ENCODE measurements around the gene NHLRC4. TPM values are rescaled to one million over a fixed set of nuclear protein-coding genes. Genes with fewer than 3 reads are reported as not detected.

NHLRC4 gene
- total and polyA plus RNA-seq, 2 of the 13 experiments (the other 11 are each of a cell fraction or from before 2014, with no cell fraction given), result 0.40 to 0.59 TPM

DNA sequence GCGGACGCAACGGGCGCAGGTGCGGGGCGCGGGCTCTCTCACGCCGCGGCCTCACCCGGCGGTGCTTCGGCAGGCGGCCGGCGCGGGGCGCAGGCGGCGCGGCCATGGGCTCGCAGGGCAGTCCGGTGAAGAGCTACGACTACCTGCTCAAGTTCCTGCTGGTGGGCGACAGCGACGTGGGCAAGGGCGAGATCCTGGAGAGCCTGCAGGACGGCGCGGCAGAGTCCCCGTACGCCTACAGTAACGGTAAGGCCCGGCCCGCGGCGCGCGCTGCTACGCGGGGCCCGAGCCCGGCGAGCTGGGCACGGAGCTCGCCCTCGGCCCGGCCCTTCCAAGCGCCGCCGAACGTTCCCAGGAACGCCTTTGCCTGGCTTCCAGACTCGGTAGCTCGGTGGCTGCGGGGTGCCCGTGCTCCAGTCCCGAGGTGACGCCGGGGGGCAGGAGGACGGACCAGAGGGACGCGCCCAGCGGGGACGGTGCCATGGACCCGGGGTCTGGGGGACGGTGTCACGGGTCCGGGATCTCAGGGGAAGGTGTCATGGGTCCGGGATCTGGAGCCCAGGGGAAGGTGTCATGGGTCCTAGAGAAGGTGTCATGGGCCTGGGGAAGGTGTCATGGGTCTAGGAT lies 23.5 kb downstream of the NHLRC4 start (continued):
- TF ChIP-seq, protein P1, sequence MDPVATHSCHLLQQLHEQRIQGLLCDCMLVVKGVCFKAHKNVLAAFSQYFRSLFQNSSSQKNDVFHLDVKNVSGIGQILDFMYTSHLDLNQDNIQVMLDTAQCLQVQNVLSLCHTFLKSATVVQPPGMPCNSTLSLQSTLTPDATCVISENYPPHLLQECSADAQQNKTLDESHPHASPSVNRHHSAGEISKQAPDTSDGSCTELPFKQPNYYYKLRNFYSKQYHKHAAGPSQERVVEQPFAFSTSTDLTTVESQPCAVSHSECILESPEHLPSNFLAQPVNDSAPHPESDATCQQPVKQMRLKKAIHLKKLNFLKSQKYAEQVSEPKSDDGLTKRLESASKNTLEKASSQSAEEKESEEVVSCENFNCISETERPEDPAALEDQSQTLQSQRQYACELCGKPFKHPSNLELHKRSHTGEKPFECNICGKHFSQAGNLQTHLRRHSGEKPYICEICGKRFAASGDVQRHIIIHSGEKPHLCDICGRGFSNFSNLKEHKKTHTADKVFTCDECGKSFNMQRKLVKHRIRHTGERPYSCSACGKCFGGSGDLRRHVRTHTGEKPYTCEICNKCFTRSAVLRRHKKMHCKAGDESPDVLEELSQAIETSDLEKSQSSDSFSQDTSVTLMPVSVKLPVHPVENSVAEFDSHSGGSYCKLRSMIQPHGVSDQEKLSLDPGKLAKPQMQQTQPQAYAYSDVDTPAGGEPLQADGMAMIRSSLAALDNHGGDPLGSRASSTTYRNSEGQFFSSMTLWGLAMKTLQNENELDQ (CRISPR knock-in tag; IDR thresholded peaks at IDR 0.05; ENCODE audit: borderline replicate concordance), result no peak
- TF ChIP-seq SRSF4 (IDR thresholded peaks at IDR 0.05; ENCODE audit: low read depth, low read length, poor library complexity, severe bottlenecking) (no peak), NCOA2 (CRISPR knock-in tag; IDR thresholded peaks at IDR 0.05) (no peak), ZNF790 (CRISPR knock-in tag; IDR thresholded peaks at IDR 0.05; ENCODE audit: borderline replicate concordance) (peak; percentile 49; the same call in 1 of the 2 replicates), HDAC1 (CRISPR knock-in tag; IDR thresholded peaks at IDR 0.05) (peak; percentile 1; the same call in 1 of the 2 replicates), YEATS4 (CRISPR knock-in tag; IDR thresholded peaks at IDR 0.05; ENCODE audit: borderline replicate concordance) (peak; percentile 67; the same call in 1 of the 2 replicates), TBX2 (CRISPR knock-in tag; IDR thresholded peaks at IDR 0.05; ENCODE audit: borderline replicate concordance) (0 out of 2 replicates have a peak, but pooled peaks have one; percentile 12), ZNF567 (CRISPR knock-in tag; IDR thresholded peaks at IDR 0.05; ENCODE audit: borderline replicate concordance) (no peak), ZNF10 (CRISPR knock-in tag; IDR thresholded peaks at IDR 0.05; ENCODE audit: borderline replicate concordance, low read depth) (no peak), ZEB1 (IDR thresholded peaks at IDR 0.05; ENCODE audit: insufficient replicate concordance, low read depth) (no peak), RXRB (CRISPR knock-in tag; IDR thresholded peaks at IDR 0.05; ENCODE audit: borderline replicate concordance) (no peak), SP140L (CRISPR knock-in tag; IDR thresholded peaks at IDR 0.05; ENCODE audit: borderline replicate concordance) (no peak), ETV5 (CRISPR knock-in tag; IDR thresholded peaks at IDR 0.05; ENCODE audit: borderline replicate concordance) (no peak), RBM39 (IDR thresholded peaks at IDR 0.05; ENCODE audit: low read depth, low read length, poor library complexity, severe bottlenecking) (no peak), SP4 (CRISPR knock-in tag; IDR thresholded peaks at IDR 0.05) (0 out of 2 replicates have a peak, but pooled peaks have one; percentile 12), ZNF205 (CRISPR knock-in tag; IDR thresholded peaks at IDR 0.05) (no peak), DNMT3B (CRISPR knock-in tag; conservative IDR thresholded peaks at IDR 0.05) (no peak), SMAD1 (CRISPR knock-in tag; IDR thresholded peaks at IDR 0.05; ENCODE audit: borderline replicate concordance, low read depth) (0 out of 2 replicates have a peak, but pooled peaks have one; percentile 44)
- TF ChIP-seq, protein P2, sequence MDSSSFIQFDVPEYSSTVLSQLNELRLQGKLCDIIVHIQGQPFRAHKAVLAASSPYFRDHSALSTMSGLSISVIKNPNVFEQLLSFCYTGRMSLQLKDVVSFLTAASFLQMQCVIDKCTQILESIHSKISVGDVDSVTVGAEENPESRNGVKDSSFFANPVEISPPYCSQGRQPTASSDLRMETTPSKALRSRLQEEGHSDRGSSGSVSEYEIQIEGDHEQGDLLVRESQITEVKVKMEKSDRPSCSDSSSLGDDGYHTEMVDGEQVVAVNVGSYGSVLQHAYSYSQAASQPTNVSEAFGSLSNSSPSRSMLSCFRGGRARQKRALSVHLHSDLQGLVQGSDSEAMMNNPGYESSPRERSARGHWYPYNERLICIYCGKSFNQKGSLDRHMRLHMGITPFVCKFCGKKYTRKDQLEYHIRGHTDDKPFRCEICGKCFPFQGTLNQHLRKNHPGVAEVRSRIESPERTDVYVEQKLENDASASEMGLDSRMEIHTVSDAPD (CRISPR knock-in tag; IDR thresholded peaks at IDR 0.05), result no peak
- TF ChIP-seq, protein P3, sequence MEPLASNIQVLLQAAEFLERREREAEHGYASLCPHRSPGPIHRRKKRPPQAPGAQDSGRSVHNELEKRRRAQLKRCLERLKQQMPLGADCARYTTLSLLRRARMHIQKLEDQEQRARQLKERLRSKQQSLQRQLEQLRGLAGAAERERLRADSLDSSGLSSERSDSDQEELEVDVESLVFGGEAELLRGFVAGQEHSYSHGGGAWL (CRISPR knock-in tag; IDR thresholded peaks at IDR 0.05), result no peak; the same call in 1 of the 2 replicates
- TF ChIP-seq, protein P4, sequence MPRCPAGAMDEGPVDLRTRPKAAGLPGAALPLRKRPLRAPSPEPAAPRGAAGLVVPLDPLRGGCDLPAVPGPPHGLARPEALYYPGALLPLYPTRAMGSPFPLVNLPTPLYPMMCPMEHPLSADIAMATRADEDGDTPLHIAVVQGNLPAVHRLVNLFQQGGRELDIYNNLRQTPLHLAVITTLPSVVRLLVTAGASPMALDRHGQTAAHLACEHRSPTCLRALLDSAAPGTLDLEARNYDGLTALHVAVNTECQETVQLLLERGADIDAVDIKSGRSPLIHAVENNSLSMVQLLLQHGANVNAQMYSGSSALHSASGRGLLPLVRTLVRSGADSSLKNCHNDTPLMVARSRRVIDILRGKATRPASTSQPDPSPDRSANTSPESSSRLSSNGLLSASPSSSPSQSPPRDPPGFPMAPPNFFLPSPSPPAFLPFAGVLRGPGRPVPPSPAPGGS (CRISPR knock-in tag; IDR thresholded peaks at IDR 0.05), result 0 out of 2 replicates have a peak, but pooled peaks have one; percentile 58
- TF ChIP-seq, protein P5, sequence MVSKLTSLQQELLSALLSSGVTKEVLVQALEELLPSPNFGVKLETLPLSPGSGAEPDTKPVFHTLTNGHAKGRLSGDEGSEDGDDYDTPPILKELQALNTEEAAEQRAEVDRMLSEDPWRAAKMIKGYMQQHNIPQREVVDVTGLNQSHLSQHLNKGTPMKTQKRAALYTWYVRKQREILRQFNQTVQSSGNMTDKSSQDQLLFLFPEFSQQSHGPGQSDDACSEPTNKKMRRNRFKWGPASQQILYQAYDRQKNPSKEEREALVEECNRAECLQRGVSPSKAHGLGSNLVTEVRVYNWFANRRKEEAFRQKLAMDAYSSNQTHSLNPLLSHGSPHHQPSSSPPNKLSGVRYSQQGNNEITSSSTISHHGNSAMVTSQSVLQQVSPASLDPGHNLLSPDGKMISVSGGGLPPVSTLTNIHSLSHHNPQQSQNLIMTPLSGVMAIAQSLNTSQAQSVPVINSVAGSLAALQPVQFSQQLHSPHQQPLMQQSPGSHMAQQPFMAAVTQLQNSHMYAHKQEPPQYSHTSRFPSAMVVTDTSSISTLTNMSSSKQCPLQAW (CRISPR knock-in tag; IDR thresholded peaks at IDR 0.05), result no peak
